Fibroblast of skin of right biceps (primary cell): ENCODE data around the gene ELFN1.

Source experiments
- DNase-seq: peaks from one replicate; pipeline ENCODE4 v3.0.0-alpha.2; 2013

Gene ELFN1

GRCh38 chr7:1729773-1730172 lies 59.7 kb downstream of the ELFN1 start:
- DNase-seq = no peak

- DNase-seq = no peak
Measured at GRCh38 chr7:1732072-1732471, 62.0 kb downstream of the ELFN1 start.

GRCh38 chr7:1732645-1733044 lies 62.6 kb downstream of the ELFN1 start:
- no peak for DNase-seq

GRCh38 chr7:1733206-1733907 lies 63.3 kb downstream of the ELFN1 start:
- no peak for DNase-seq

- no peak for DNase-seq
Measured at GRCh38 chr7:1733908-1734730, 64.0 kb downstream of the ELFN1 start.

- no peak for DNase-seq
Measured at GRCh38 chr7:1735262-1735661, 65.2 kb downstream of the ELFN1 start.

- no peak for DNase-seq
Measured at GRCh38 chr7:1735806-1736483, 65.9 kb downstream of the ELFN1 start.

GRCh38 chr7:1736484-1736817 lies 66.4 kb downstream of the ELFN1 start:
- DNase-seq = no peak

DNA sequence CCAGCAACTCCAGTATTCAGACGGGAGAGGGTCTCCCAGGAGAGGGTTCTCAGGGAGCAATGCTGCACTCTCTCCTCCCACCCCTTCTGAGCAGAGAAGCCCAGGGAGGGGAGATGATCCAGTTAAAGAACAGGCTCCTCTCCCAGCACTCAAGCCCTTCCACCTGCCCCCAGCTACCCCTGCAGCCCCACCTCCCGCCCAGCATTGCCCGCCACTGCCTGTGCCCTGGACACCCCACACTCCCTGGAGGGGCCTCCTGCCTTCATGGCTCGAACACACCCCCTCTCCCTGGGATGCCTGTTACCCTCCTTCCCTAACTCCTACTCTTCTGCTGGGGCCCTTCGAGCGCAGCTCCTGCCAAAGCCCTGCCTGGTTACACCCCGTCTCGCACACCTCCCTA lies 66.8 kb downstream of the ELFN1 start:
- no peak for DNase-seq

DNA sequence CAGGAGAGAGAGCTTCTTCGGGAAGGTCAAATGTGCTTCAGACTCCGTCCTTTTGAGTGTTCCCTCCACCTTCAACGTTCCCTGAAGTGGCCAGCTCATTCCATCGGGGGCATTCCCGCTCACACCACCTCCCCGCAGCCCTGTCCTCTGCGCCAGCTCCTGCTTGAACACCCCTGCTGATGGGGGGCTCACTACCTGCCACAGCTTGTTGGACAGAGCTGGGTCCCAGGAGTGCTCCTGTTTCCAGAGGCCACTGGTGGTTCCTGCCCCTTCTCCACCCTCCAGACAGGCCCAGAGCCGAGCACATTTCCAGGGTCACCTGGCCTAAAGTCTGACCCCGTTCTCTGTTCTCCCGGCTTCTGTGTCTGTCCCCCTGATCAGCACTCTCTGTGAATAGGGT lies 67.4 kb downstream of the ELFN1 start:
- DNase-seq = no peak

GRCh38 chr7:1737956-1738355 lies 67.9 kb downstream of the ELFN1 start:
- DNase-seq = no peak

- DNase-seq = no peak
Measured at GRCh38 chr7:1738511-1738910, 68.4 kb downstream of the ELFN1 start.

GRCh38 chr7:1738956-1739355 lies 68.9 kb downstream of the ELFN1 start:
- no peak for DNase-seq

GRCh38 chr7:1739593-1739992 lies 69.5 kb downstream of the ELFN1 start:
- DNase-seq = no peak

GRCh38 chr7:1740214-1740613 lies 70.1 kb downstream of the ELFN1 start:
- no peak for DNase-seq

GRCh38 chr7:1741246-1741645 lies 71.2 kb downstream of the ELFN1 start:
- DNase-seq = no peak

GRCh38 chr7:1741751-1742554 lies 71.9 kb downstream of the ELFN1 start:
- no peak for DNase-seq

DNA sequence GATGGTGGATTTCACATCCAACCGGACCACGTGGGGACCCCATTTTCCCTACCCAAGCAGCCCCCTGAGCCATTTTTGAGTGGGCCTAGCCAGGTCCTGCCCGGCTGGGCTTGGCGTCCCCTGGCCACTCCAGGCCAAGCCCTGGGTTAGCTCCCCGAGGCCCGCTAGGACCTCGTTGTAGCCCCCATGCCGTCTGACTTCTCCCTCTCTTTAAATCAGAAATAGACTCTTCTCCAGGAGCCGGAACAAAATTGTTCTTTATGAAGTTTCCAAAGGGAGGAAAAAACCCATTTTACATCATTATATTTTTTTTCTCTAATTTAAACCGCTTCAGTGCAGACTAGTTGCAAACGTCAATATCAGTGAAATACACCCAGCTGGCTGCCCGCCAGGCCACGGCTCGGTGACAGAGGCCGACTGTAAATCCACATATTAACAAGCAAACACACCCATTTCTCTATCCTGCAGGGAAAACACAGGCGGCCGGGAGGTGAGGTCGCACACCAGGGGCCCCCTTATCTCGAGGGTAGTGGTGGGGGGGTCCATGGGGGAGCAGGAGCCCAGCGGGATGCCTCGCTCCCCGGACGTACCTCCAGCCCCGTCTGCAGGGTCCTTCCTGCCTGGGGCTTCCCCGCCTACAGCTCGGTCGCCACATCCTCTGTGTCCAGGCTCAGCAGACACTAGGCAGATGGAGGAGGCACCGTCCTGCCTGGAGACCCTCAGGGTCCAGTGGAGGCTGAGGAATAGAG lies 72.7 kb downstream of the ELFN1 start:
- DNase-seq = peak; percentile 39

DNA sequence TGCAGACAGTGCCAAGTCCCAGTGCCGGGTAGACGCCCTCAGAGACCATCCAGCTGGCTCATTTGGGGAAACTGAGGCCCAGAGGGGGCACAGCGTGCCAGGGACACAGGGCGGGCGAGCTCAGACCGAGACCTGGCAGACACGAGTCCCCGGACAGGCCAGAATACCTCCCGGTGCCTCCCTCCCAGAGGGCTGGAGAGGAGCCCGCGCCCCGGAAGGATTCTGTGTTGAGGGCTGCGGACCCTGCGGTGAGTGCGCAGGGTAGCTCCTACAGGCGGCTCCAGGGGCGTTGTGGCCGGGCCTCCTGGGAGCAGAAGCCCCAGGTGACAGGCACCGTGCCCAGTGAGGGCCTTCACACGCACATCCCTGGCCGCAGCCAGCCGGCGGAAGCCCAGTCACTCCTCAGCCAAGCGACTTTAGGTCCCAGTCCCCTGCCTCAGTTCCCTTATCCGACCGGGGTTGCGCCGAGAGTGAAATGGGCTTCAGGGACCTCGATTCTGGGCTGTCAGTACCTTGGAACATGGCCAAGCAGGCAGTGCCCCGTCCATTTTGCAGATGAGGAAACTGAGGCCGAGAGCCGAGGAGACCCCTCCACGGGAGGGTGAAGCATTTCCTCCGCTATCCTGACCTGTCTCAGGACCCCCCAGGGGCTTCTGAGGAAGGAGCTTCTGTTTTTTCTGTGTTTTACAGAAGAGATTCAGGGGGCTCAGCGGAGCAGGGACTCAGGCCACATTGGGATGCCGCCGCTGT lies 73.6 kb downstream of the ELFN1 start:
- no peak for DNase-seq

- no peak for DNase-seq
Measured at GRCh38 chr7:1744296-1745017, 74.4 kb downstream of the ELFN1 start.

DNA sequence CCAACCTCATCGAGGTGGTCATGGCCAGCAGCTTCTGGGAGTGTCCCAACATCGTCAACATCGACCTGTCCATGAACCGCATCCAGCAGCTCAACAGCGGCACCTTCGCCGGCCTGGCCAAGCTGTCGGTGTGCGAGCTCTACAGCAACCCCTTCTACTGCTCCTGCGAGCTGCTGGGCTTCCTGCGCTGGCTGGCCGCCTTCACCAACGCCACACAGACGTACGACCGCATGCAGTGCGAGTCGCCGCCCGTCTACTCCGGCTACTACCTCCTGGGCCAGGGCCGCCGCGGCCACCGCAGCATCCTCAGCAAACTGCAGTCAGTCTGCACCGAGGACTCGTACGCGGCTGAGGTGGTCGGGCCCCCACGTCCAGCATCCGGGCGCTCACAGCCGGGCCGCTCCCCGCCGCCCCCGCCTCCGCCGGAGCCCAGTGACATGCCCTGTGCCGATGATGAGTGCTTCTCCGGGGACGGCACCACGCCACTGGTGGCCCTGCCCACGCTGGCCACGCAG lies 75.0 kb downstream of the ELFN1 start:
- no peak for DNase-seq
